Aorta (tissue), 5 donors: ENCODE measurements around the gene TRPM8. TPM values are rescaled to one million over a fixed set of nuclear protein-coding genes. Genes with fewer than 3 reads are reported as not detected.
"Not testable (repeated sequence)": the region's sequence is repeated elsewhere in the genome, so short reads cannot be mapped to it uniquely, and the experiment has no call there.

Experiments
- ATAC-seq: fragments of 200-7000 bp; cut with Tn5 transposase; one replicate; pipeline ENCODE4 v1.9.1; 2022; ENCODE audit warnings: moderate library complexity; ENCODE audit not compliant: low FRiP score
- DNase-seq, 2 donors: peaks; one replicate each; pipeline ENCODE4 v3.0.0-alpha.2; 2020
- H3K27ac ChIP-seq, 2 donors: one replicate each; pipeline ENCODE4 v1.5.1; 2013; ENCODE audit warnings: low read length in 2 of 2, mild to moderate bottlenecking in 2 of 2, moderate library complexity in 2 of 2, control low read depth in 1 of 2, inconsistent platforms in 1 of 2, low read depth in 1 of 2
- H3K27me3 ChIP-seq, 2 donors: one replicate each; pipeline ENCODE4 v1.6.1; 2013; ENCODE audit warnings: control low read depth in 1 of 2, low read length in 1 of 2, mild to moderate bottlenecking in 1 of 2, moderate library complexity in 1 of 2; ENCODE audit not compliant: insufficient read depth in 2 of 2, control insufficient read depth in 1 of 2
- H3K36me3 ChIP-seq, 2 donors: one replicate each; pipeline ENCODE4 v1.6.1; 2013; ENCODE audit warnings: control low read depth in 1 of 2, low read length in 1 of 2, mild to moderate bottlenecking in 1 of 2; ENCODE audit not compliant: insufficient read depth in 2 of 2, control insufficient read depth in 1 of 2
- H3K4me1 ChIP-seq, 2 donors: one replicate each; pipeline ENCODE4 v1.6.1; 2013; ENCODE audit warnings: low read length in 2 of 2, control low read depth in 1 of 2, mild to moderate bottlenecking in 1 of 2, moderate library complexity in 1 of 2; ENCODE audit not compliant: insufficient read depth in 2 of 2, control insufficient read depth in 1 of 2
- H3K4me3 ChIP-seq, 2 donors: one replicate each; pipeline ENCODE4 v1.5.1; 2013; ENCODE audit warnings: low read length in 2 of 2, control low read depth in 1 of 2, mild to moderate bottlenecking in 1 of 2
- H3K9me3 ChIP-seq: one replicate; pipeline ENCODE4 v1.6.1; 2013; ENCODE audit warnings: mild to moderate bottlenecking, low read length; ENCODE audit not compliant: control insufficient read depth
- WGBS, 2 donors: extraction: QIAGEN DNeasy Blood & Tissue Kit; methylation state at CpG; one replicate each; pipeline ENCODE4 v1.1.7; 2013; 5-methylcytosine and 5-hydroxymethylcytosine counted together
- intact Hi-C, 2 donors: fragments of 100-400 bp; cut with DNase I; formaldehyde crosslinking; loops; one replicate each; pipeline versions ENCODE4 v1.14.2 to v1.15.0; 2022
- long read RNA-seq, 2 donors: library from polyadenylated mRNA; unstranded; transcript quantifications; one replicate each; pipeline ENCODE4 v2.0.0, GENCODE V29; 2020 to 2021
- polyA plus RNA-seq, 2 donors: library from polyadenylated mRNA; stranded (reverse); fragments of 200-250 nt; gene quantifications; one replicate each; pipeline ENCODE4 v1.2.3, GENCODE V29; 2013
- total RNA-seq, 2 donors: library from RNA; stranded (reverse); fragmentation: NEBNext Ultra II Directional; extraction: Animal tissue kit (Norgen Biotek cat#: 25700); gene quantifications; one replicate each; pipeline ENCODE4 v1.2.1, GENCODE V29; 2021
- donor health status: healthy with polysubstance abuse.
- donor health status: Bipolar disorder and iron deficiency.
- donor health status: DM: no; HTN: no; CAD: no.
- donor health status: DM: no; HTN: no; CAD: no.
- donor health status: DM: yes; HTN: yes; CAD: no.

TRPM8 gene
- not detected for total RNA-seq
- not detected for polyA plus RNA-seq
- long read RNA-seq, donor 1, result 0 reads
- long read RNA-seq, donor 2, result 0 reads

DNA sequence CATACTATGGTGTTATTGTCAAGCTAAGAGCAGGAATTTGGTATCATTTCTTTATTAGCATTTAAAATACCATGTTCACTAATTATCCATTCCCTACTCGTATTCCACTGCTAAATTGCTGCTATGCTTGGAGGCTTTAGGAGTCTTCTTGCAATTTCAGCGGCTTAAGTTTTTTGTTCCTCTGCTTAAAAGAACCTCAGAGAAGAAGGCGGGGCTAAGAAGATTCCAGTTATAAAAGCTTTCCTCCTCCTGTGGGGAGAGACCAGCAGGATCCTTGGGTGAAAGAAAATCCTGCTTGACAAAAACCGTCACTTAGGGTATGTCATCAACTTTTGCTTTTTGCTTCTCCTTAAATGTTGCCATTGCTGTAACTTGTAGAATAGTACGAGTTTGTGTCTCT, at the start of gene TRPM8:
Gene TRPM8 (plus strand): TSS at position 258 of the 400 bp plus-strand sequence. CDS start 9,165 bp downstream, outside the sequence.
- Histone ChIP-seq H3K4me3 (no peak within 1 kb of the TSS), H3K36me3 (no peaks in the 10 kb centered on the region), H3K27ac (no peak within 1 kb of the TSS), H3K27me3 (no peaks in the 10 kb centered on the region), H3K9me3 (no peaks in the 10 kb centered on the region), H3K4me1 (no peaks in the 10 kb centered on the region)
- 31 to 33% methylated on average over 5 of the region's 5 CpGs for WGBS, 2 donors
- intact Hi-C loops, result no loop called here
- no peak for DNase-seq
- ATAC-seq, result no peak

- Histone ChIP-seq H3K27me3 (no peaks in the 10 kb centered on the region), H3K27ac (no peak within 1 kb of the TSS), H3K36me3 (no peaks in the 10 kb centered on the region), H3K9me3 (no peaks in the 10 kb centered on the region), H3K4me1 (no peaks in the 10 kb centered on the region), H3K4me3 (peak within 1 kb of the TSS; percentile 31 to 42)
- intact Hi-C loops, result no loop called here
- ATAC-seq (no peak), DNase-seq (no peak)
- WGBS, 2 donors, result 9 to 10% methylated on average over 50 of the region's 50 CpGs
Measured at GRCh38 chr2:233867993-233868532, 49.1 kb upstream of the TRPM8 start, which contains the start of gene MSL3B. TSS of gene MSL3B (minus strand) at chr2:233868386.

DNA sequence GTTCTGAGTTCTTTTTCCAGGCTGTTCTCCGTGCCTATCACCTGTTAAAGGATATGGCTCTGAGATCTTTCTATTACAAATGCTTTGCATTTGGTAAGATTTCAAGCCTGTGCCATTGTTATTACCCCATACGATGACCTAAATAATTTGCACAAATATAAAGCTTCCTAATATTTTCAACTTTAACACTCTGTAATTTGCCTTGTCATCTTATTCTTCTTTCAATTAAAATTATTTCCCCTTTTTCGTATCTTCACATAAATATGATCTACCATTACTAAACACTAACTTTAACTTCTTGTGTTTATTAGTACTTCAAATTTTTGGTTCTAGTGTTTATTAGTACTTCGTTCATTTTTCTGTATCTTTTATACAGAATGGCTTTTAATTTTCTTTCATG, 45.7 kb upstream of the TRPM8 start:
- H3K27me3 ChIP-seq, result no peaks in the 10 kb centered on the region
- intact Hi-C loops, result no loop called here
- DNase-seq (no peak), ATAC-seq (no peak)
- H3K4me1 ChIP-seq, result no peaks in the 10 kb centered on the region
- 64 to 65% methylated on average over 4 of the region's 4 CpGs for WGBS, 2 donors
- no peak overlapping the region for H3K4me3 ChIP-seq
- no peaks in the 10 kb centered on the region for H3K36me3 ChIP-seq
- no peak overlapping the region for H3K27ac ChIP-seq
- no peaks in the 10 kb centered on the region for H3K9me3 ChIP-seq

DNA sequence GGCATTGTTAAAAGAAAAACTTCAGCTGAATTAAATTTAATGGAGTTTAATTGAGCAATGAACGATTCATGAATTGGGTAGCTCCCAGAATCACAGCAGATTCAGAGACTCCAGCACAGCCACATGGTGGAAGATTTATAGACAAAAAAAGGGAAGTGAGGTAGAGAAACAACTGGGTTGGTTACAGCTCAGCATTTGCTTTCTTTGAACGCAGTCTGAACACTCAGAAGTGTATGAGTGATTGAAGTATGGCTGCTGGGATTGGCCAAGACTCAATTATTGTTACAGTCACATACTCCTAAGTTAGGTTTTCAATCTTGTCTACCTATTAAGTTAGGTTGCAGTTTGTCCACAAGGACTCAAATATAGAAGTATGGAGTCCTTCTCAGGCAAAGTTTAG, 45.0 kb upstream of the TRPM8 start:
- ATAC-seq, H3K36me3 ChIP-seq, intact Hi-C loops, DNase-seq, H3K4me3 ChIP-seq, H3K27me3 ChIP-seq, H3K4me1 ChIP-seq, H3K27ac ChIP-seq, H3K9me3 ChIP-seq: not testable (repeated sequence)
- WGBS, 2 donors, result 34 to 43% methylated on average over 2 of the region's 2 CpGs

- Histone ChIP-seq H3K27ac (no peak overlapping the region), H3K4me1 (no peaks in the 10 kb centered on the region), H3K4me3 (no peak overlapping the region), H3K27me3 (no peaks in the 10 kb centered on the region), H3K9me3 (no peaks in the 10 kb centered on the region), H3K36me3 (no peaks in the 10 kb centered on the region)
- ATAC-seq, result no peak
- intact Hi-C loops, result no loop called here
- no peak for DNase-seq
Measured at GRCh38 chr2:233882353-233882752, 34.8 kb upstream of the TRPM8 start.

- intact Hi-C loops, result no loop called here
- Histone ChIP-seq H3K9me3 (peaks cover 1% of the 10 kb centered on the region), H3K36me3 (no peaks in the 10 kb centered on the region), H3K4me3 (no peak overlapping the region), H3K27me3 (peaks cover 0 to 3% of the 10 kb centered on the region in 2 donors), H3K27ac (no peak overlapping the region), H3K4me1 (no peaks in the 10 kb centered on the region)
- no peak for ATAC-seq
- no peak for DNase-seq
- 80 to 90% methylated on average over 2 of the region's 2 CpGs for WGBS, 2 donors
Measured at GRCh38 chr2:233892793-233893192, 24.4 kb upstream of the TRPM8 start.

- WGBS, 2 donors, result 49 to 56% methylated on average over 2 of the region's 2 CpGs
- H3K27ac ChIP-seq, H3K4me1 ChIP-seq, H3K4me3 ChIP-seq, H3K9me3 ChIP-seq, H3K36me3 ChIP-seq, intact Hi-C loops, ATAC-seq, DNase-seq, H3K27me3 ChIP-seq: not testable (repeated sequence)
Measured at GRCh38 chr2:233896253-233896652, 20.9 kb upstream of the TRPM8 start.

- DNase-seq (no peak), ATAC-seq (no peak)
- H3K4me3 ChIP-seq, result no peak overlapping the region
- WGBS, 2 donors, result 49 to 58% methylated on average over 4 of the region's 4 CpGs
- no peaks in the 10 kb centered on the region for H3K36me3 ChIP-seq
- no peak overlapping the region for H3K27ac ChIP-seq
- intact Hi-C loops, result no loop called here
- H3K27me3 ChIP-seq, result no peaks in the 10 kb centered on the region
- no peaks in the 10 kb centered on the region for H3K4me1 ChIP-seq
- no peaks in the 10 kb centered on the region for H3K9me3 ChIP-seq
Measured at GRCh38 chr2:233901367-233901766, 15.8 kb upstream of the TRPM8 start.

DNA sequence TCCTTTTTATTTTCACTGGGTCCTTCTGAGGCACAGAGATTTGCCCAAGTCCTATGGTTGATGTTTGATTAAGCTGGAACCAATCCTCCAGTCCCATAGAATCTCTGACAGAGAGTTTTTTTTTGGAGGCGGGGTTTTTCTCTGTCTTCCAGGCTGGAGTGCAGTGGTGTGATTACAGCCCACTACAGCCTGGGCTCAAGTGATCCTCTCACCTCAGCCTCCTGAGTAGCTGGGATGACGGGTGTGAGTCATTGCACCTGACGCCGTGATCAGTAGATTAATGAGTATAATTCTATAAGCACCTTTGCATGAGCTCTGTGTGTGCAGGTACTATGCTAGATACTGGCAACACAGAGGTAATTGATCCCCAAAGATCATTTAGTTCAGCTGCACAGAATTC, 15.3 kb upstream of the TRPM8 start:
- ATAC-seq (no peak), DNase-seq (no peak)
- intact Hi-C loops, result no loop called here
- H3K4me1 ChIP-seq, result no peaks in the 10 kb centered on the region
- H3K36me3 ChIP-seq, result no peaks in the 10 kb centered on the region
- 85 to 93% methylated on average over 4 of the region's 4 CpGs for WGBS, 2 donors
- H3K27ac ChIP-seq, result no peak overlapping the region
- no peaks in the 10 kb centered on the region for H3K27me3 ChIP-seq
- H3K4me3 ChIP-seq, result no peak overlapping the region
- no peaks in the 10 kb centered on the region for H3K9me3 ChIP-seq
